Measurements from ENCODE around the gene DEAF1. TPM values are rescaled to one million over a fixed set of nuclear protein-coding genes. Genes with fewer than 3 reads are reported as not detected.

DEAF1 gene
- total RNA-seq, 1 donor from 2014 or later: 72.0 TPM

GRCh38 chr11:639332-639955, 55.6 kb downstream of the DEAF1 start:
- Mint-ChIP-seq H3K36me3 (ENCODE audit: low read depth) (peaks cover 2% of the 10 kb centered on the region), H3K27me3 (ENCODE audit: low read depth) (peaks cover 31% of the 10 kb centered on the region), H3K4me1 (ENCODE audit: low read depth) (peaks cover 3% of the 10 kb centered on the region), H3K27ac (no peak overlapping the region), H3K9me3 (no peaks in the 10 kb centered on the region), H3K4me3 (ENCODE audit: low read depth) (no peak overlapping the region)
- intact Hi-C loops (cut with micrococcal nuclease): no loop called here
- no peak for DNase-seq (ENCODE audit: low spot score)

GRCh38 chr11:638631-639331, 56.2 kb downstream of the DEAF1 start:
- Mint-ChIP-seq H3K4me3 (ENCODE audit: low read depth) (no peak overlapping the region), H3K36me3 (ENCODE audit: low read depth) (peaks cover 2% of the 10 kb centered on the region), H3K4me1 (ENCODE audit: low read depth) (peaks cover 3% of the 10 kb centered on the region), H3K9me3 (no peaks in the 10 kb centered on the region), H3K27ac (no peak overlapping the region), H3K27me3 (ENCODE audit: low read depth) (peaks cover 31% of the 10 kb centered on the region)
- intact Hi-C loops (cut with micrococcal nuclease): no loop called here
- no peak for DNase-seq (ENCODE audit: low spot score)

- DNase-seq (ENCODE audit: low spot score): no peak
- no peak overlapping the region for H3K27ac Mint-ChIP-seq
- H3K27me3 Mint-ChIP-seq (ENCODE audit: low read depth): peaks cover 31% of the 10 kb centered on the region
- peaks cover 3% of the 10 kb centered on the region for H3K4me1 Mint-ChIP-seq (ENCODE audit: low read depth)
- peaks cover 2% of the 10 kb centered on the region for H3K36me3 Mint-ChIP-seq (ENCODE audit: low read depth)
- no peaks in the 10 kb centered on the region for H3K9me3 Mint-ChIP-seq
- intact Hi-C loops (cut with micrococcal nuclease): no loop called here
- H3K4me3 Mint-ChIP-seq (ENCODE audit: low read depth): no peak overlapping the region
These were observed 57.2 kb downstream of the DEAF1 start for GRCh38 chr11:637593-638521.

GRCh38 chr11:637333-637592, 57.8 kb downstream of the DEAF1 start:
- no peak for DNase-seq (ENCODE audit: low spot score)
- peaks cover 3% of the 10 kb centered on the region for H3K4me1 Mint-ChIP-seq (ENCODE audit: low read depth)
- H3K36me3 Mint-ChIP-seq (ENCODE audit: low read depth): peaks cover 2% of the 10 kb centered on the region
- peaks cover 31% of the 10 kb centered on the region for H3K27me3 Mint-ChIP-seq (ENCODE audit: low read depth)
- no peaks in the 10 kb centered on the region for H3K9me3 Mint-ChIP-seq
- H3K27ac Mint-ChIP-seq: no peak overlapping the region
- intact Hi-C loops (cut with micrococcal nuclease): no loop called here
- no peak overlapping the region for H3K4me3 Mint-ChIP-seq (ENCODE audit: low read depth)

- no peak for DNase-seq (ENCODE audit: low spot score)
- Mint-ChIP-seq H3K4me1 (ENCODE audit: low read depth) (peaks cover 3% of the 10 kb centered on the region), H3K27ac (no peak within 1 kb of the TSS), H3K9me3 (no peaks in the 10 kb centered on the region), H3K4me3 (ENCODE audit: low read depth) (no peak within 1 kb of the TSS), H3K36me3 (ENCODE audit: low read depth) (peaks cover under 1% of the 10 kb centered on the region), H3K27me3 (ENCODE audit: low read depth) (peaks cover 31% of the 10 kb centered on the region)
- intact Hi-C loops (cut with micrococcal nuclease): no loop called here
These were observed 58.3 kb downstream of the DEAF1 start, which contains the start of gene DRD4 for GRCh38 chr11:636511-637332. Gene DRD4, plus strand, starts transcription at chr11:637269. Its CDS starts 36 bp downstream, at chr11:637305.

- Mint-ChIP-seq H3K4me1 (ENCODE audit: low read depth) (peaks cover 3% of the 10 kb centered on the region), H3K36me3 (ENCODE audit: low read depth) (no peaks in the 10 kb centered on the region)
These were observed 59.0 kb downstream of the DEAF1 start for GRCh38 chr11:635945-636510.

GRCh38 chr11:630871-631270, 64.2 kb downstream of the DEAF1 start:
- DNase-seq (ENCODE audit: low spot score): no peak
- Mint-ChIP-seq H3K4me1 (ENCODE audit: low read depth) (peaks cover 18% of the 10 kb centered on the region), H3K27ac (no peak overlapping the region), H3K36me3 (ENCODE audit: low read depth) (peaks cover 7% of the 10 kb centered on the region), H3K27me3 (ENCODE audit: low read depth) (peaks cover 22% of the 10 kb centered on the region), H3K4me3 (ENCODE audit: low read depth) (no peak overlapping the region), H3K9me3 (no peaks in the 10 kb centered on the region)
- intact Hi-C loops (cut with micrococcal nuclease): no loop called here

More at GRCh38 chr11:635945-636510, 59.0 kb downstream of the DEAF1 start:
- DNase-seq (ENCODE audit: low spot score): no peak
- intact Hi-C loops (cut with micrococcal nuclease): no loop called here
- H3K27me3 Mint-ChIP-seq (ENCODE audit: low read depth): peaks cover 31% of the 10 kb centered on the region
- no peaks in the 10 kb centered on the region for H3K9me3 Mint-ChIP-seq
- no peak overlapping the region for H3K4me3 Mint-ChIP-seq (ENCODE audit: low read depth)
- no peak overlapping the region for H3K27ac Mint-ChIP-seq

- H3K4me3 Mint-ChIP-seq (ENCODE audit: low read depth): no peak overlapping the region
These were observed 65.8 kb downstream of the DEAF1 start for GRCh38 chr11:629237-629583.

GRCh38 chr11:628056-628455, 67.0 kb downstream of the DEAF1 start:
- Mint-ChIP-seq H3K9me3 (no peaks in the 10 kb centered on the region), H3K36me3 (ENCODE audit: low read depth) (peaks cover 7% of the 10 kb centered on the region), H3K27me3 (ENCODE audit: low read depth) (peaks cover 15% of the 10 kb centered on the region), H3K27ac (no peak overlapping the region), H3K4me1 (ENCODE audit: low read depth) (peaks cover 17% of the 10 kb centered on the region), H3K4me3 (ENCODE audit: low read depth) (no peak overlapping the region)
- intact Hi-C loops (cut with micrococcal nuclease): no loop called here
- DNase-seq (ENCODE audit: low spot score): no peak

More at GRCh38 chr11:629237-629583, 65.8 kb downstream of the DEAF1 start:
- intact Hi-C loops (cut with micrococcal nuclease): no loop called here
- Mint-ChIP-seq H3K36me3 (ENCODE audit: low read depth) (peaks cover 7% of the 10 kb centered on the region), H3K4me1 (ENCODE audit: low read depth) (peaks cover 17% of the 10 kb centered on the region), H3K9me3 (no peaks in the 10 kb centered on the region), H3K27ac (no peak overlapping the region), H3K27me3 (ENCODE audit: low read depth) (peaks cover 15% of the 10 kb centered on the region)
- no peak for DNase-seq (ENCODE audit: low spot score)

GRCh38 chr11:627308-627576, 67.8 kb downstream of the DEAF1 start:
- H3K27me3 Mint-ChIP-seq (ENCODE audit: low read depth): peaks cover 15% of the 10 kb centered on the region
- peaks cover 7% of the 10 kb centered on the region for H3K36me3 Mint-ChIP-seq (ENCODE audit: low read depth)
- peaks cover 17% of the 10 kb centered on the region for H3K4me1 Mint-ChIP-seq (ENCODE audit: low read depth)
- no peak for DNase-seq (ENCODE audit: low spot score)
- intact Hi-C loops (cut with micrococcal nuclease): no loop called here
- H3K4me3 Mint-ChIP-seq (ENCODE audit: low read depth): no peak overlapping the region
- H3K27ac Mint-ChIP-seq: no peak overlapping the region
- no peaks in the 10 kb centered on the region for H3K9me3 Mint-ChIP-seq

- peaks cover 15% of the 10 kb centered on the region for H3K27me3 Mint-ChIP-seq (ENCODE audit: low read depth)
- DNase-seq (ENCODE audit: low spot score): no peak
- intact Hi-C loops (cut with micrococcal nuclease): no loop called here
- no peaks in the 10 kb centered on the region for H3K9me3 Mint-ChIP-seq
- no peak within 1 kb of the TSS for H3K27ac Mint-ChIP-seq
- H3K36me3 Mint-ChIP-seq (ENCODE audit: low read depth): peaks cover 7% of the 10 kb centered on the region
- peaks cover 17% of the 10 kb centered on the region for H3K4me1 Mint-ChIP-seq (ENCODE audit: low read depth)
- H3K4me3 Mint-ChIP-seq (ENCODE audit: low read depth): no peak within 1 kb of the TSS
These were observed 68.3 kb downstream of the DEAF1 start, which contains the start of gene SCT for GRCh38 chr11:626475-627307. Gene SCT, minus strand, starts transcription at chr11:627181. Its CDS starts 38 bp downstream, at chr11:627143.

Measured in activated T-helper 2 cell treated with anti-CD3 and anti-CD28 coated beads, Interferon-gamma antibody, Interleukin-2, Interleukin-4, amounts not matched to agents 10 μg/mL and 5 μg/mL and 100 μg/mL, durations not matched to agents 14 hours and 24 hours and 36 hours (primary cell).